GM19395 (cell line): ENCODE data around the gene RAB4A.
"Not testable (repeated sequence)": the region's sequence is repeated elsewhere in the genome, so short reads cannot be mapped to it uniquely, and the experiment has no call there.

Source experiments
- ATAC-seq: cut with Tn5 transposase; IDR thresholded peaks from one replicate; pipeline ENCODE4 v1.9.1; 2021; ENCODE audit warnings: mild to moderate bottlenecking, moderate library complexity; ENCODE audit not compliant: unreplicated experiment

The RAB4A gene

GRCh38 chr1:229295745-229296144 lies 24.8 kb downstream of the RAB4A start:
- no peak for ATAC-seq

GRCh38 chr1:229296541-229296941 lies 25.6 kb downstream of the RAB4A start:
- ATAC-seq = no peak

GRCh38 chr1:229297746-229298145 lies 26.8 kb downstream of the RAB4A start:
- no peak for ATAC-seq

GRCh38 chr1:229298420-229298819 lies 27.5 kb downstream of the RAB4A start:
- ATAC-seq = no peak

- ATAC-seq = no peak
Measured at GRCh38 chr1:229298887-229299503, 28.1 kb downstream of the RAB4A start.

- ATAC-seq = no peak
Measured at GRCh38 chr1:229300099-229300757, 29.3 kb downstream of the RAB4A start.

- ATAC-seq = no peak
Measured at GRCh38 chr1:229302740-229303139, 31.8 kb downstream of the RAB4A start.

- ATAC-seq = no peak
Measured at GRCh38 chr1:229303855-229304254, 32.9 kb downstream of the RAB4A start.

- ATAC-seq = no peak
Measured at GRCh38 chr1:229305392-229305791, 34.5 kb downstream of the RAB4A start.

GRCh38 chr1:229309074-229309473 lies 38.2 kb downstream of the RAB4A start:
- no peak for ATAC-seq

GRCh38 chr1:229309684-229310083 lies 38.8 kb downstream of the RAB4A start:
- no peak for ATAC-seq

- no peak for ATAC-seq
Measured at GRCh38 chr1:229310833-229311232, 39.9 kb downstream of the RAB4A start.

GRCh38 chr1:229316166-229316565 lies 45.3 kb downstream of the RAB4A start:
- ATAC-seq = no peak

GRCh38 chr1:229318056-229318455 lies 47.1 kb downstream of the RAB4A start:
- ATAC-seq = no peak

GRCh38 chr1:229319487-229319886 lies 48.6 kb downstream of the RAB4A start:
- ATAC-seq = no peak

- ATAC-seq = no peak
Measured at GRCh38 chr1:229323201-229323600, 52.3 kb downstream of the RAB4A start.

- no peak for ATAC-seq
Measured at GRCh38 chr1:229323885-229324553, 53.1 kb downstream of the RAB4A start.

- ATAC-seq = no peak
Measured at GRCh38 chr1:229325401-229325800, 54.5 kb downstream of the RAB4A start.

GRCh38 chr1:229325853-229326487 lies 55.1 kb downstream of the RAB4A start:
- ATAC-seq = no peak

- ATAC-seq = no peak
Measured at GRCh38 chr1:229326601-229327000, 55.7 kb downstream of the RAB4A start.

GRCh38 chr1:229327765-229328164 lies 56.9 kb downstream of the RAB4A start:
- not testable (repeated sequence) for ATAC-seq
